Measurements from ENCODE around the gene AFAP1.

Gene AFAP1

DNA sequence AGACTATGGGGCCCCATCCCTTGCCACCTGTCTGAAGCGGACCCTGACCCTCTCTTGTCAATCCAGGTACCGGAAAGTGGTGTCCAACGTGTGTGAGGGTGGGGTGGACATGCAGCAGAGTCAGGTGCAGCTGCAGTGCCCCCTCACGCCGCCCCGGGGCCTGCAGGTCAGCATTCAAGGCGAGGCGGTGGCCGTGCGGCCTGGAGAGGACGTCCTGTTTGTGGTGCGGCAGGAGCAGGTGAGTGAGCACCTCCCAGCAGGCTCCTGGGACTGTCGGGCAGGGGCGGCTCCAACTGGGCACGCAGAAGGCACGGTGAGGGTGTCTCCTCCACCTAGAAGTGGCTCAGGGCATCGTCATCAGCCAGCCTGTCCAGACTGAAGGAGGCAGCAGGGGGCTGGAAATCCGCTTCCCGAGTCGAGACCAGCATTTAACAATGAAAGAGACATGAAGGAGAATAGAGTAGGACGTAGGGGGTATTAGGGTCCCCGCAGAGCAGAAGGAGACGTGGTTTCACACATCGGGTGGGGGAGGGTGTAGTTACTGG lies 221.6 kb downstream of the AFAP1 start:
- Histone ChIP-seq H3K36me3 (ENCODE audit: insufficient read depth, insufficient read length, low read length) (no peaks in the 10 kb centered on the region), H3K27me3 (ENCODE audit: insufficient read depth, insufficient read length) (peaks cover 39% of the 10 kb centered on the region), H3K9me3 (ENCODE audit: insufficient read depth, low read length) (no peaks in the 10 kb centered on the region), H3K9ac (ENCODE audit: insufficient read length, low read depth) (no peak overlapping the region), H3K4me3 (ENCODE audit: insufficient read length, low read depth) (no peak overlapping the region), H3K4me1 (ENCODE audit: insufficient read depth, insufficient read length) (peaks cover 11% of the 10 kb centered on the region)
- TF ChIP-seq YY1 (IDR thresholded peaks at IDR 0.05; ENCODE audit: insufficient read depth, insufficient read length) (no peak), ZNF274 (IDR thresholded peaks at IDR 0.05; ENCODE audit: low read depth, low read length) (no peak), SUZ12 (IDR thresholded peaks at IDR 0.05; ENCODE audit: extremely low read depth, insufficient read depth, insufficient read length) (no peak)
- DNase-seq (ENCODE audit: low read depth, low spot score), result no peak

DNA sequence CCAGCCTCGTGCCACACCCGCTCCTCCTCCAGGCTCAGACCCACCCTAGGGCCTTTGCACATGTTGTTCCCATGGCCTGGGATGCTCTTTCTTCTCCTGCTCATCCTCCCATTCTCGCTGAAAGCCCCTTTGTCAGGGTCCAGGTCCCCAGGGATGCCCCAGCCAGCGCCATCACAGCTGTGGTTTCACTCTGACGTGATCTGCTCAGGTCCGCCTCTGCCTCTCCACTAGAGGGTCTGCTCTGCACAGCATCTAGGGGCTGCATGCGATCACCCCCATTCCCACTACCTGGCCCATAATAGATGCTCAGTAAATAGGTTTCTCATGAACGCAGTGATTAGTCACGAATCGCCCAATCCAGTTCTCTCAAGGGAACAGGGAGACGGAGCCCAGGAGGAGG lies 222.5 kb downstream of the AFAP1 start:
- peaks cover 11% of the 10 kb centered on the region for H3K4me1 ChIP-seq (ENCODE audit: insufficient read depth, insufficient read length)
- no peak for DNase-seq (ENCODE audit: low read depth, low spot score)
- H3K27me3 ChIP-seq (ENCODE audit: insufficient read depth, insufficient read length), result peaks cover 39% of the 10 kb centered on the region
- no peaks in the 10 kb centered on the region for H3K36me3 ChIP-seq (ENCODE audit: insufficient read depth, insufficient read length, low read length)
- no peaks in the 10 kb centered on the region for H3K9me3 ChIP-seq (ENCODE audit: insufficient read depth, low read length)
- no peak overlapping the region for H3K9ac ChIP-seq (ENCODE audit: insufficient read length, low read depth)
- no peak for TF ChIP-seq ZNF274 (IDR thresholded peaks at IDR 0.05; ENCODE audit: low read depth, low read length)
- TF ChIP-seq SUZ12 (IDR thresholded peaks at IDR 0.05; ENCODE audit: extremely low read depth, insufficient read depth, insufficient read length), result no peak
- TF ChIP-seq YY1 (IDR thresholded peaks at IDR 0.05; ENCODE audit: insufficient read depth, insufficient read length), result no peak
- H3K4me3 ChIP-seq (ENCODE audit: insufficient read length, low read depth), result no peak overlapping the region

DNA sequence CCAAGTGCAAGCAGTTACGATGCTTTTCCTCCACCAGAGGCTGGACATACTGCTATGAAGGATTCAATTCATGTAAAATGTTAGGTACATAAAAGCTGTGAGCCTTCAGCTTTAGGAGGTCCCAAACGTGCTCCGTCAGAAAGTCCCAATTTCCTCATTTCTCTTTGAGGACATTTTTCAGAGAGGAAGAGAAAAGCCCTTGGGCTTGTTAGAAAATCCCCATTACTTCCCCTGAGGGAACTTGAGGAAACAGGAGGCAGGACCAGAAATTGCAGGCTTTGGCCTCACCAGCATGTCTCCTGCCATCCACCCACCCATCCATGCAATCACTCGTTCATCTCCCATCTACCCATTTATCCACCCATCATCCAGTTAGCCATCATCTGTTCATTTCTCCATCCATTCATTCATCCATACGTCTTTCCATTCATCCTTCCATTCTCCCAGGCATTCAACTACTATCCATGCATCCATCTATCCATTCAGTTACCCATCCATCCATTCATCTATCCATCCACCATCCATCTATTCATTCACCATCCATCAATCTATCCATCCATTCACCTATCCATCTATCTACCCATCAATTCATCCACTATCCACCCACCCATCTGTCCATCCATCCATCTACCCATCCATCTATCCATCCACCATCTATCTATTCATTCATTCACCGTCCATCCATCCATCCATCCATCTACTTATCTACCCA lies 223.5 kb downstream of the AFAP1 start:
- Histone ChIP-seq H3K4me1 (ENCODE audit: insufficient read depth, insufficient read length) (peaks cover 11% of the 10 kb centered on the region), H3K9ac (ENCODE audit: insufficient read length, low read depth) (no peak overlapping the region), H3K9me3 (ENCODE audit: insufficient read depth, low read length) (no peaks in the 10 kb centered on the region), H3K27me3 (ENCODE audit: insufficient read depth, insufficient read length) (peaks cover 39% of the 10 kb centered on the region), H3K4me3 (ENCODE audit: insufficient read length, low read depth) (no peak overlapping the region), H3K36me3 (ENCODE audit: insufficient read depth, insufficient read length, low read length) (no peaks in the 10 kb centered on the region)
- TF ChIP-seq ZNF274 (IDR thresholded peaks at IDR 0.05; ENCODE audit: low read depth, low read length), result no peak
- no peak for TF ChIP-seq YY1 (IDR thresholded peaks at IDR 0.05; ENCODE audit: insufficient read depth, insufficient read length)
- no peak for TF ChIP-seq SUZ12 (IDR thresholded peaks at IDR 0.05; ENCODE audit: extremely low read depth, insufficient read depth, insufficient read length)
- DNase-seq (ENCODE audit: low read depth, low spot score), result no peak

DNA sequence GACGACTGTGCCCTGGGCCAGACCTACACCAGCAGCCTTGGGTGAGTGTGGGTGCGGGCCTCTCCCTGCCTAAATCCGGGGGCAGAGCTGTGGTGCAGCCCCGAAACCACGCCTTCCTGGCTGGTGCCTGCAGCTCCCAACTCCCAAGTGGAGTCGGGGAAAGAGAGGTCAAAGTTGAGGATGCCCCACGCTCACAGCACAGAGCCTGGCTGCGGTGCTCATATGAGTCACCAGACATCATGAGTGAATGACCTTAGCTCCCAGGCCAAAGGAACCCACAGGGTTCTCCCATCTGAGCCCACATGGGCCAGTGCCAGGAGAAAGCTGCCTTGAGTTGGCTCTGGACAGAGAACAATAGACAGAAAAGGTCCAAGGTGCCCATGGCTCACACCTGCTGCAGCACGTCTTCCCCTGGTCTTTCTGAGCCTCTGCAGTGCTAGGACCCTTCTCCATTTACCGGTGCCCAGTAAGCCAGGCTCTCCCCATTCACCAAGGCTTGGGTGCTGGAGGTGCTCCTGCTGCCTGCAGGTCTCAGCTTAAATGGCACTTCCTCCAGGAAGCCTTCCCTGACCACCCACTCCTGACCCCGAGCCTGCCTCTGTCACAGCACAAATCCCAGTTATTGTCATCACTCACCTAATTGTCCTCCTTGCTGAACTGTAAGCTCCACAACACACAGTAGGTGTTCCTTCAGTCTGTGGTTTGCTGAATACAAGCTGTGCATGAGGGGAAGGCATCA lies 224.2 kb downstream of the AFAP1 start:
- Histone ChIP-seq H3K4me3 (ENCODE audit: insufficient read length, low read depth) (no peak overlapping the region), H3K9me3 (ENCODE audit: insufficient read depth, low read length) (no peaks in the 10 kb centered on the region), H3K9ac (ENCODE audit: insufficient read length, low read depth) (no peak overlapping the region), H3K27me3 (ENCODE audit: insufficient read depth, insufficient read length) (peaks cover 34% of the 10 kb centered on the region), H3K4me1 (ENCODE audit: insufficient read depth, insufficient read length) (peaks cover 11% of the 10 kb centered on the region), H3K36me3 (ENCODE audit: insufficient read depth, insufficient read length, low read length) (no peaks in the 10 kb centered on the region)
- TF ChIP-seq SUZ12 (IDR thresholded peaks at IDR 0.05; ENCODE audit: extremely low read depth, insufficient read depth, insufficient read length) (no peak), YY1 (IDR thresholded peaks at IDR 0.05; ENCODE audit: insufficient read depth, insufficient read length) (no peak), ZNF274 (IDR thresholded peaks at IDR 0.05; ENCODE audit: low read depth, low read length) (no peak)
- DNase-seq (ENCODE audit: low read depth, low spot score), result no peak

DNA sequence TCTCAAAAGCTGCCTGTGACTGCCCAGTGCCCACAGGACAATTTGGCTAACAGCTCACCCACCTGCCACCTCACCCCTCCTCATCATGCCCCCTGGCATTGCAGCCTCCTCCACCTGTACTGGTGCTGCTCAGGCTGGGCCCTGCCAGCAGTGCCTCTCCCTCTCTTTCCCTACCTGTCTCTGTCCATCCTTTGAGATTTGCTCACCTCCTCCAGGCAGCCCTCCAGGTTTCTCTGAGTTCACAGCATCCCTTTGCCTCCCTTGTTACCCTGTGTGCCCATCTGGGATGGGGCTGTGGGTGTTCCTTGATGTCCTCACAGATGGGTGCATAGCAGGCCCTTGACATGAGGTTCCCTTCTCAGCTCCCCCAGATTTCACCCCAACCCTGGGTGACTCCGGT lies 224.9 kb downstream of the AFAP1 start:
- Histone ChIP-seq H3K36me3 (ENCODE audit: insufficient read depth, insufficient read length, low read length) (no peaks in the 10 kb centered on the region), H3K9me3 (ENCODE audit: insufficient read depth, low read length) (no peaks in the 10 kb centered on the region), H3K27me3 (ENCODE audit: insufficient read depth, insufficient read length) (peaks cover 27% of the 10 kb centered on the region), H3K9ac (ENCODE audit: insufficient read length, low read depth) (no peak overlapping the region), H3K4me1 (ENCODE audit: insufficient read depth, insufficient read length) (peaks cover 11% of the 10 kb centered on the region), H3K4me3 (ENCODE audit: insufficient read length, low read depth) (no peak overlapping the region)
- no peak for DNase-seq (ENCODE audit: low read depth, low spot score)
- no peak for TF ChIP-seq SUZ12 (IDR thresholded peaks at IDR 0.05; ENCODE audit: extremely low read depth, insufficient read depth, insufficient read length)
- no peak for TF ChIP-seq ZNF274 (IDR thresholded peaks at IDR 0.05; ENCODE audit: low read depth, low read length)
- no peak for TF ChIP-seq YY1 (IDR thresholded peaks at IDR 0.05; ENCODE audit: insufficient read depth, insufficient read length)

DNA sequence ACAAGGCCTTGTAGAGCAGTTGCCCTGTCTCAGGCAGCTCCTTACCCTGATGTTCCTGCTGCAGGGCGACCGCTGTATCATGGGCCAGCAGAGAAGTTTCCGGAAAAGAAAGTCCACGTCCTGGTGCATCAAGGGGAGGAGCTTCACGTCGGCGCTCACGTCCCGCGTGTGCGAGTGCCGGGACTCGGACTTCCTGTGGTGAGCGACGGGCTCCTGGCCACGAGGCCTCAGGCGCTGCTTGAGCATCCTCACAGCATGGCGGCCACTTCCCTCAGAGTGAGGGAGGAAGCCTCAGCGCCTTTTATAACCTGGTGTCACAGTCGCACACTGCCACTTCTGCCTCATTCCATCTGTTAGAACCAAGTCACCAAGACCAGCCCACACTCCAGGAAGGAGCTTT lies 225.5 kb downstream of the AFAP1 start:
- DNase-seq (ENCODE audit: low read depth, low spot score), result no peak
- no peak overlapping the region for H3K4me3 ChIP-seq (ENCODE audit: insufficient read length, low read depth)
- no peak overlapping the region for H3K9ac ChIP-seq (ENCODE audit: insufficient read length, low read depth)
- TF ChIP-seq YY1 (IDR thresholded peaks at IDR 0.05; ENCODE audit: insufficient read depth, insufficient read length) (no peak), ZNF274 (IDR thresholded peaks at IDR 0.05; ENCODE audit: low read depth, low read length) (no peak), SUZ12 (IDR thresholded peaks at IDR 0.05; ENCODE audit: extremely low read depth, insufficient read depth, insufficient read length) (no peak)
- H3K27me3 ChIP-seq (ENCODE audit: insufficient read depth, insufficient read length), result peaks cover 22% of the 10 kb centered on the region
- H3K9me3 ChIP-seq (ENCODE audit: insufficient read depth, low read length), result no peaks in the 10 kb centered on the region
- H3K4me1 ChIP-seq (ENCODE audit: insufficient read depth, insufficient read length), result peaks cover 13% of the 10 kb centered on the region
- no peaks in the 10 kb centered on the region for H3K36me3 ChIP-seq (ENCODE audit: insufficient read depth, insufficient read length, low read length)

DNA sequence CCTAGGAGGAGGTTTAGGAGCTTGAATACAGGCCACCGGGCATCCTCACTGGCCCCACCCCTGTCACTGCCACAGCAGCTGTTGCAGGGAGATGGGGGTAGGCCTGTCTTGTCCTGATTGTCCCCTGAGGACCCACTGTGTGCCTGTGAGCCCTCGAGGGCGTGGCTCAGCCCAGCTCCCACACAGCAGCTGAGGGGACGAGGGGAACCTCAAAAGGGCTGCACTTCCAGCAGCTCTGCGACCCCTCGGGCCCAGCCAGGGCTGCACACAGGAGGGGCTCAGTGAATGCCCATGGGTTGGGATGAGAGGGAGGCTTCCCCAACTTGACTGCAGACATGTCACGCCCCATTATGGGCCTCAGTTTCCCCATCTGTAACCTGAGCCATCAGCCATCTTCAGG lies 225.9 kb downstream of the AFAP1 start:
- H3K9ac ChIP-seq (ENCODE audit: insufficient read length, low read depth), result no peak overlapping the region
- H3K9me3 ChIP-seq (ENCODE audit: insufficient read depth, low read length), result no peaks in the 10 kb centered on the region
- H3K36me3 ChIP-seq (ENCODE audit: insufficient read depth, insufficient read length, low read length), result no peaks in the 10 kb centered on the region
- no peak for DNase-seq (ENCODE audit: low read depth, low spot score)
- H3K27me3 ChIP-seq (ENCODE audit: insufficient read depth, insufficient read length), result peaks cover 17% of the 10 kb centered on the region
- peaks cover 15% of the 10 kb centered on the region for H3K4me1 ChIP-seq (ENCODE audit: insufficient read depth, insufficient read length)
- no peak overlapping the region for H3K4me3 ChIP-seq (ENCODE audit: insufficient read length, low read depth)
- TF ChIP-seq SUZ12 (IDR thresholded peaks at IDR 0.05; ENCODE audit: extremely low read depth, insufficient read depth, insufficient read length) (no peak), ZNF274 (IDR thresholded peaks at IDR 0.05; ENCODE audit: low read depth, low read length) (no peak), YY1 (IDR thresholded peaks at IDR 0.05; ENCODE audit: insufficient read depth, insufficient read length) (no peak)
